CD14-positive monocyte (primary cell): ENCODE results near the gene IDH1. TPM values are rescaled to one million over a fixed set of nuclear protein-coding genes. Genes with fewer than 3 reads are reported as not detected.
"Not testable (repeated sequence)": the region's sequence is repeated elsewhere in the genome, so short reads cannot be mapped to it uniquely, and the experiment has no call there.

Experiments used
- DNase-seq, 3 donors: peaks; one replicate each; pipeline ENCODE4 v3.0.0-alpha.2; 2011 to 2022
- H2AFZ ChIP-seq: 2 replicates; pipeline ENCODE4 v1.6.0; 2012; ENCODE audit warnings: mild to moderate bottlenecking, low read depth, low read length, inconsistent platforms; ENCODE audit not compliant: insufficient read depth, poor library complexity, severe bottlenecking
- H3K27ac ChIP-seq, 2 donors: 1 replicate in 1 of 2; 2 replicates in 1 of 2; pipeline ENCODE4 v1.5.1; 2012 to 2013; ENCODE audit warnings: low read length in 2 of 2, control low read depth in 1 of 2, inconsistent platforms in 1 of 2, low read depth in 1 of 2, mild to moderate bottlenecking in 1 of 2
- H3K27me3 ChIP-seq, 2 donors: one replicate each; pipeline versions ENCODE4 v1.6.0 to v1.6.1; 2011 to 2013; ENCODE audit warnings: low read length in 2 of 2; ENCODE audit not compliant: control insufficient read depth in 2 of 2, insufficient read depth in 2 of 2
- H3K36me3 ChIP-seq, 2 donors: replicated peaks in 1 of 2; 1 replicate in 1 of 2; 2 replicates in 1 of 2; pipeline versions ENCODE4 v1.5.1 to v1.6.1; 2012 to 2013; ENCODE audit warnings: low read length in 2 of 2, control low read depth in 1 of 2, inconsistent platforms in 1 of 2, mild to moderate bottlenecking in 1 of 2; ENCODE audit not compliant: insufficient read depth in 2 of 2, control insufficient read depth in 1 of 2
- H3K4me1 ChIP-seq, 2 donors: 1 replicate in 1 of 2; 2 replicates in 1 of 2; pipeline versions ENCODE4 v1.5.1 to v1.6.1; 2012 to 2013; ENCODE audit warnings: low read length in 2 of 2, control low read depth in 1 of 2, inconsistent platforms in 1 of 2, mild to moderate bottlenecking in 1 of 2, moderate library complexity in 1 of 2; ENCODE audit not compliant: insufficient read depth in 2 of 2, control insufficient read depth in 1 of 2
- H3K4me2 ChIP-seq: replicated peaks from 2 replicates; pipeline ENCODE3; 2012; ENCODE audit warnings: low read length, moderate library complexity, mild to moderate bottlenecking; ENCODE audit not compliant: poor library complexity, severe bottlenecking; ENCODE audit errors: extremely low read depth
- H3K4me3 ChIP-seq, 3 experiments: fragments of 200-600 bp in 1 of 3; sonication (generic) in 1 of 3; replicated peaks in 1 of 3; 1 replicate in 2 of 3; 2 replicates in 1 of 3; pipeline ENCODE4 v1.5.1; 2011 to 2013; ENCODE audit warnings: low read length in 3 of 3, mild to moderate bottlenecking in 3 of 3, control low read depth in 2 of 3, low read depth in 2 of 3, inconsistent platforms in 1 of 3, moderate library complexity in 1 of 3
- H3K79me2 ChIP-seq: 2 replicates; pipeline ENCODE4 v1.6.0; 2012; ENCODE audit warnings: mild to moderate bottlenecking, control low read depth, inconsistent platforms, low read length, moderate library complexity; ENCODE audit not compliant: insufficient read depth
- H3K9ac ChIP-seq: 2 replicates; pipeline ENCODE4 v1.6.0; 2017; ENCODE audit warnings: low read length, mild to moderate bottlenecking; ENCODE audit not compliant: insufficient read depth, poor library complexity, severe bottlenecking
- H3K9me3 ChIP-seq, 2 donors: replicated peaks in 1 of 2; 1 replicate in 1 of 2; 2 replicates in 1 of 2; pipeline versions ENCODE4 v1.5.1 to v1.6.1; 2012 to 2013; ENCODE audit warnings: low read length in 2 of 2, control low read depth in 1 of 2; ENCODE audit not compliant: control insufficient read depth in 1 of 2, insufficient read depth in 1 of 2
- H4K20me1 ChIP-seq: 2 replicates; pipeline ENCODE4 v1.6.0; 2012; ENCODE audit warnings: mild to moderate bottlenecking, low read length, control low read depth, moderate library complexity; ENCODE audit not compliant: insufficient read depth
- H3K27ac Mint-ChIP-seq, 7 donors: one replicate each; pipeline ENCODE4 v1.8.0; 2020; ENCODE audit warnings: mild to moderate bottlenecking in 7 of 7, mixed read lengths in 7 of 7, moderate library complexity in 6 of 7, inconsistent platforms in 2 of 7
- H3K27me3 Mint-ChIP-seq, 3 donors: one replicate each; pipeline ENCODE4 v1.8.0; 2021 to 2022; ENCODE audit warnings: low read depth in 3 of 3, mild to moderate bottlenecking in 3 of 3, mixed read lengths in 3 of 3, moderate library complexity in 3 of 3, inconsistent platforms in 1 of 3
- H3K36me3 Mint-ChIP-seq, 2 donors: one replicate each; pipeline ENCODE4 v1.8.0; 2020; ENCODE audit warnings: mixed read lengths in 2 of 2, inconsistent platforms in 1 of 2, mild to moderate bottlenecking in 1 of 2
- H3K4me1 Mint-ChIP-seq: one replicate; pipeline ENCODE4 v1.8.0; 2020; ENCODE audit warnings: mild to moderate bottlenecking, mixed read lengths
- H3K4me3 Mint-ChIP-seq, 2 donors: one replicate each; pipeline ENCODE4 v1.8.0; 2020; ENCODE audit warnings: mild to moderate bottlenecking in 2 of 2, mixed read lengths in 2 of 2, moderate library complexity in 1 of 2
- H3K9me3 Mint-ChIP-seq, 7 donors: one replicate each; pipeline ENCODE4 v1.8.0; 2020 to 2022; ENCODE audit warnings: mixed read lengths in 7 of 7, mild to moderate bottlenecking in 6 of 7, moderate library complexity in 6 of 7, inconsistent platforms in 2 of 7
- CTCF ChIP-seq: fragments of 200-600 bp; IDR thresholded peaks from one replicate; pipeline ENCODE4 v1.8.0; 2022; ENCODE audit warnings: antibody characterized with exemption, mild to moderate bottlenecking
- WGBS: methylation state at CpG from one replicate; pipeline ENCODE4 v1.1.5; 2013; ENCODE audit warnings: missing lambda C conversion rate; ENCODE audit not compliant: insufficient coverage; 5-methylcytosine and 5-hydroxymethylcytosine counted together
- intact Hi-C, 2 donors: fragments of 100-400 bp; cut with micrococcal nuclease; formaldehyde crosslinking; loops; one replicate each; pipeline versions ENCODE4 v1.15.0 to v1.15.1; 2023
- polyA plus RNA-seq, 3 donors: library from polyadenylated mRNA; depleted of rRNA in 1 of 3; unstranded in 2 of 3; stranded (reverse) in 1 of 3; fragments of 300-500 nt in 2 of 3; fragments of >200 nt in 1 of 3; fragmentation: Illumina TruSeq in 2 of 3; gene quantifications; 1 replicate in 2 of 3; 2 replicates in 1 of 3; pipeline ENCODE4 v1.2.3, GENCODE V29; 2012 to 2021

The IDH1 gene
- polyA plus RNA-seq, 3 donors = 33.6 to 120 (median 115) TPM

GRCh38 chr2:208265801-208266552 lies 11.1 kb upstream of the IDH1 start, which contains the start of gene PIKFYVE:
PIKFYVE (plus strand) TSS chr2:208266255; CDS start chr2:208271520, 5,265 bp downstream.
- H3K4me3 ChIP-seq = peak within 1 kb of the TSS; percentile 78 to 95 (median 83)
- H3K9ac ChIP-seq = peak within 1 kb of the TSS; percentile 94
- WGBS = 0% methylated on average over 40 of the region's 50 CpGs
- no peaks in the 10 kb centered on the region for H3K9me3 Mint-ChIP-seq
- H3K4me1 ChIP-seq = peaks cover 39 to 43% of the 10 kb centered on the region in 2 donors
- H3K4me1 Mint-ChIP-seq = peaks cover 39% of the 10 kb centered on the region
- peak within 1 kb of the TSS; percentile 89 to 90 for H3K4me3 Mint-ChIP-seq
- H4K20me1 ChIP-seq = peaks cover 42% of the 10 kb centered on the region
- no peaks in the 10 kb centered on the region for H3K27me3 ChIP-seq
- H3K36me3 ChIP-seq = peaks cover 1 to 11% of the 10 kb centered on the region in 2 donors
- peak; percentile 88 to 91 (median 90) for DNase-seq
- H3K27ac ChIP-seq = peak within 1 kb of the TSS; percentile 91
- H2AFZ ChIP-seq = peak within 1 kb of the TSS; percentile 78
- H3K27ac Mint-ChIP-seq = peak within 1 kb of the TSS; percentile 86 to 96 (median 95)
- TF ChIP-seq CTCF = no peak
- intact Hi-C loops = no loop called here
- peaks cover 49% of the 10 kb centered on the region for H3K79me2 ChIP-seq
- H3K27me3 Mint-ChIP-seq = no peaks in the 10 kb centered on the region
- H3K36me3 Mint-ChIP-seq = peaks cover 2 to 4% of the 10 kb centered on the region in 2 donors
- peak within 1 kb of the TSS; percentile 83 for H3K4me2 ChIP-seq
- H3K9me3 ChIP-seq = no peaks in the 10 kb centered on the region

GRCh38 chr2:208265371-208265800 lies 10.5 kb upstream of the IDH1 start:
- Mint-ChIP-seq H3K9me3 (no peaks in the 10 kb centered on the region), H3K27me3 (no peaks in the 10 kb centered on the region), H3K36me3 (peaks cover 1 to 3% of the 10 kb centered on the region in 2 donors), H3K27ac (peak overlapping the region; percentile 86 to 96 (median 95)), H3K4me3 (peak overlapping the region; percentile 89 to 90), H3K4me1 (peaks cover 39% of the 10 kb centered on the region)
- Histone ChIP-seq H3K4me3 (peak overlapping the region; percentile 78 to 95 (median 83)), H3K36me3 (peaks cover 0 to 8% of the 10 kb centered on the region in 2 donors), H3K9me3 (no peaks in the 10 kb centered on the region), H3K4me1 (peaks cover 39 to 43% of the 10 kb centered on the region in 2 donors), H3K9ac (peak overlapping the region; percentile 94), H3K27ac (peak overlapping the region; percentile 91), H3K79me2 (peaks cover 43% of the 10 kb centered on the region), H3K27me3 (no peaks in the 10 kb centered on the region), H4K20me1 (peaks cover 37% of the 10 kb centered on the region), H3K4me2 (peak overlapping the region; percentile 83), H2AFZ (peak overlapping the region; percentile 78)
- no peak for TF ChIP-seq CTCF
- intact Hi-C loops = no loop called here
- 7% methylated on average over 6 of the region's 9 CpGs for WGBS
- peak in 1 of 3 donors; percentile 32 for DNase-seq

DNA sequence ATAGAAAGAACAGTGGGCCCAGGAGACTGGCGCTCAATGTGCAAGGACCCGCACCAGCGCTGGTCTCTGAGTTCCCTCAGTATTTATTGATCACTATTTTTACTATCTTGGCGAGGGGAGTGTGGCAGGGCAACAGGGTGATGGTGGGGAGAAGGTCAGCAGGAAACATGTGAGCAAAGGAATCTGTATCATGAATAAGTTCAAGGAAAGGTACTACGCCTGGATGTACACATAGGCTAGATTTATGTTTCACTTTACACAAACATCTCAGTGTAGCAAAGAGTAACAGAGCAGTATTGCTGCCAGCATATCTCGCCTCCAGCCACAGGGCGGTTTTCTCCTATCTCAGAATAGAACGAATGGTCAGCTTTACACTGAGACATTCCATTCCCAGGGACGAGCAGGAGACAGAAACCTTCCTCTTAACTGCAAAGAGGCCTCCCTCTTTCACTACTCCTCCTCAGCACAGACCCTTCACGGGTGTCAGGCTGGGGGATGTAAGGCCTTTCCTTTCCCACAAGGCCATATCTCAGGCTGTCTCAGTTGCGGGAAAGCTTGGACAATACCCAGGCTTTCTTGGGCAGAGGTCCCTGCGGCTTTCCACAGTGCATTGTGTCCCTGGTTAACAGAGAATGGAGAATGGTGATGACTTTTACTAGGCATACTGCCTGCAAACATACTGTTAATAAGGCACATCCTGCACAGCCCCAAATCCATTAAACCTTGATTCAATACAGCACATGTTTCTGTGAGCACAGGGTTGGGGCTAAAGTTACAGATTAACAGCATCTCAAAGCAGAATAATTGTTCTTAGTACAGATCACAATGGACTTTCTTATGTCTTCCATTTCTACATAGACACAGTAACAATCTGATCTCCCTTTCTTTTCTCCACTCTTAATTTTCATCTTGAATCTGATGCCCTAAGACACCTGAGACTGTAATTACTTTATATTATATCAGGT lies 2.3 kb upstream of the IDH1 start:
- DNase-seq, H3K27ac Mint-ChIP-seq, H3K4me3 ChIP-seq, H3K36me3 Mint-ChIP-seq, H3K27me3 Mint-ChIP-seq, H3K9me3 ChIP-seq, H3K36me3 ChIP-seq, H3K4me3 Mint-ChIP-seq, H3K9ac ChIP-seq, H3K27me3 ChIP-seq, H3K9me3 Mint-ChIP-seq, H3K27ac ChIP-seq, H2AFZ ChIP-seq, H3K4me2 ChIP-seq: not testable (repeated sequence)
- H4K20me1 ChIP-seq = peaks cover 18% of the 10 kb centered on the region
- intact Hi-C loops = loop anchor here in 1 of 2 donors (10.0 kb wide), 2 partner anchors 82 to 1492 kb away; partner anchors contain the start of genes FASTKD2 and MDH1B
- 93% methylated on average over 5 of the region's 12 CpGs for WGBS
- H3K4me1 Mint-ChIP-seq = peaks cover 28% of the 10 kb centered on the region
- H3K4me1 ChIP-seq = peaks cover 26 to 29% of the 10 kb centered on the region in 2 donors
- peaks cover 28% of the 10 kb centered on the region for H3K79me2 ChIP-seq
